Stomach (tissue), 9 donors: ENCODE measurements around the gene VSTM2B. TPM values are rescaled to one million over a fixed set of nuclear protein-coding genes. Genes with fewer than 3 reads are reported as not detected.

Experiments used
- DNase-seq, 2 donors: peaks; one replicate each; pipeline versions ENCODE4 v3.0.0 to v3.0.0-alpha.2; 2013 to 2019
- H3K27ac ChIP-seq, 5 donors: fragments of 200-600 bp in 4 of 5; sonication (generic) in 4 of 5; one replicate each; pipeline ENCODE4 v1.5.1; 2013 to 2019; ENCODE audit warnings: mild to moderate bottlenecking in 1 of 5, moderate library complexity in 1 of 5
- H3K27me3 ChIP-seq, 3 donors: fragments of 200-600 bp; sonication (generic); one replicate each; pipeline ENCODE4 v1.5.1; 2017 to 2019; ENCODE audit warnings: mixed run types in 1 of 3
- H3K36me3 ChIP-seq, 4 donors: fragments of 200-600 bp; sonication (generic); 1 replicate in 3 of 4; 2 replicates in 1 of 4; pipeline ENCODE4 v1.5.1; 2016 to 2019
- H3K4me1 ChIP-seq, 4 donors: fragments of 200-600 bp; sonication (generic); one replicate each; pipeline ENCODE4 v1.5.1; 2016 to 2019
- H3K4me3 ChIP-seq, 4 donors: fragments of 200-600 bp; sonication (generic) in 3 of 4; one replicate each; pipeline ENCODE4 v1.5.1; 2016 to 2019; ENCODE audit warnings: mild to moderate bottlenecking in 1 of 4
- H3K9me3 ChIP-seq, 4 donors: fragments of 200-600 bp; sonication (generic); one replicate each; pipeline ENCODE4 v1.5.1; 2016 to 2019
- EP300 ChIP-seq: sonication (generic); formaldehyde crosslinking; IDR thresholded peaks from one replicate; pipeline ENCODE4 v1.6.1; 2017; ENCODE audit warnings: antibody characterized with exemption
- POLR2A ChIP-seq, 4 donors: fragments of 450-650 bp; IDR thresholded peaks; one replicate each; pipeline ENCODE4 v1.6.1; 2016; ENCODE audit warnings: antibody characterized with exemption in 4 of 4, control low read depth in 2 of 4, mild to moderate bottlenecking in 1 of 4, moderate library complexity in 1 of 4
- POLR2AphosphoS5 ChIP-seq, 3 donors: sonication (generic); formaldehyde crosslinking; IDR thresholded peaks; one replicate each; pipeline ENCODE4 v1.6.1; 2016; ENCODE audit warnings: antibody characterized with exemption in 3 of 3
- WGBS, 5 donors: extraction: QIAGEN DNeasy Blood & Tissue Kit in 3 of 5; methylation state at CpG; one replicate each; pipeline versions ENCODE4 v1.1.5 to v1.1.7; 2013 to 2018; 5-methylcytosine and 5-hydroxymethylcytosine counted together
- intact Hi-C: fragments of 100-400 bp; cut with DNase I; formaldehyde crosslinking; loops from one replicate; pipeline ENCODE4 v1.15.1; 2023; ENCODE audit warnings: low total_unique reads
- polyA plus RNA-seq, 3 donors: library from polyadenylated mRNA; stranded (reverse); fragments of 200-250 nt; gene quantifications; one replicate each; pipeline ENCODE4 v1.2.3, GENCODE V29; 2013
- total RNA-seq, 5 donors: library from RNA; depleted of rRNA; stranded (reverse); fragments of >200 nt; gene quantifications; one replicate each; pipeline versions ENCODE4 v1.1.0 to v1.2.3, GENCODE V29; 2014 to 2016
- TF ChIP-seq, protein P1 (sequence below), 7 experiments: fragments of 450-650 bp in 4 of 7; fragments of 200-600 bp in 3 of 7; sonication (generic) in 3 of 7; IDR thresholded peaks; one replicate each; pipeline ENCODE4 v1.5.1; 2016 to 2019; ENCODE audit warnings: antibody characterized with exemption in 7 of 7, control low read depth in 2 of 7, mild to moderate bottlenecking in 1 of 7
- donor health status: healthy with polysubstance abuse.
- donor health status: Bipolar disorder and iron deficiency.
- donor health status: healthy.

The VSTM2B gene
- total and polyA plus RNA-seq, 8 donors, result not detected

DNA sequence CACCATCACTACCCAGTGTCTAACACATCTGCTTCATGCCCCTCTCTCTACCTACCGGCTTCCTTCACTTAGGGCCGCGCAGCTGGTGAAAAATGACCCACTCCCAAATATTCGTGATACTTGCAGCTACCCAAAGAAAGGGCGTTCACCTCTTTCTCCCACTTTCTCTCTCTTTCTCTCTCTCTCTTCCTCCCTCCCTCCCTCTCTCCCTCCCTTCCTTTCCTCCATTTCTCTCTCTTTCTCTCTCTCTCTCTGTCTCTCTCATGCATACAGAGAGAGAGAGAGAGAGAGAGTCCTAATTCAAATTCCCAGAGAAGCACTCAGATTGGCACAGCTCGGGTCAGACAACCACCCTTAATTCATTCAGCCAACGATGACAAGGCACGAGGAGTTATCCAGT, 52.6 kb downstream of the VSTM2B start:
- 64 to 76% (median 70%) methylated on average over 8 of the region's 8 CpGs for WGBS, 5 donors
- intact Hi-C loops, result no loop called here
- H3K4me3 ChIP-seq, result no peak overlapping the region

DNA sequence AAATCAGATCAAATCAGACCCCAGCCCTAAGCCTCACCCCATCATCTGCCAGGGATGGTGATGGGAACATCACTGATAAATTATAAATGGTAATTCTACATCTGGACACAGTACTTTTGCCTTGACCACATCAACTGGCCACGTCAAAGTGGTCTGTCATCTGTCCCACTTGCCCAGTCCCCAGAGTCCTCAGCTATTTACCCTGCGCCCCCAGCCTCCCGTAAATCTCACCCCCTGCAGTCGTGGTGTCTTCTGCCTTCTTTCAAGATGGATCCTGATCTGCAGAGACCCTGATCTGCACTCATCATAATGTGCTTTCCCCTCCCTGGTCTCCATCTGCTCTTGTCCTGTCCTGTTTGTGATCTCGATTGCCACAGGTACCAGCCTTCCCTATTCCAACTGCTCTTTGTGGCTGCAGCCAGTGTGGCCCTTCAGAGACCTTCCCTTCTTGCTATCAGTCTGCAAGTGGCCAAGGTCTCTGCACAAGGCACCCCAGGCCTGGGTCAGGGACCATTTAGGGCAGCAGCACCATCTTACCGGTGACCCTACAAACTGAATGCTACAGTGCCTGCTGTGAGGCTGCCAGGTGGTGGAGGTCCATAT, 53.6 kb downstream of the VSTM2B start:
- TF ChIP-seq, protein P1, sequence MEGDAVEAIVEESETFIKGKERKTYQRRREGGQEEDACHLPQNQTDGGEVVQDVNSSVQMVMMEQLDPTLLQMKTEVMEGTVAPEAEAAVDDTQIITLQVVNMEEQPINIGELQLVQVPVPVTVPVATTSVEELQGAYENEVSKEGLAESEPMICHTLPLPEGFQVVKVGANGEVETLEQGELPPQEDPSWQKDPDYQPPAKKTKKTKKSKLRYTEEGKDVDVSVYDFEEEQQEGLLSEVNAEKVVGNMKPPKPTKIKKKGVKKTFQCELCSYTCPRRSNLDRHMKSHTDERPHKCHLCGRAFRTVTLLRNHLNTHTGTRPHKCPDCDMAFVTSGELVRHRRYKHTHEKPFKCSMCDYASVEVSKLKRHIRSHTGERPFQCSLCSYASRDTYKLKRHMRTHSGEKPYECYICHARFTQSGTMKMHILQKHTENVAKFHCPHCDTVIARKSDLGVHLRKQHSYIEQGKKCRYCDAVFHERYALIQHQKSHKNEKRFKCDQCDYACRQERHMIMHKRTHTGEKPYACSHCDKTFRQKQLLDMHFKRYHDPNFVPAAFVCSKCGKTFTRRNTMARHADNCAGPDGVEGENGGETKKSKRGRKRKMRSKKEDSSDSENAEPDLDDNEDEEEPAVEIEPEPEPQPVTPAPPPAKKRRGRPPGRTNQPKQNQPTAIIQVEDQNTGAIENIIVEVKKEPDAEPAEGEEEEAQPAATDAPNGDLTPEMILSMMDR (IDR thresholded peaks at IDR 0.05), result no peak
- TF ChIP-seq POLR2AphosphoS5 (IDR thresholded peaks at IDR 0.05), result no peak
- TF ChIP-seq POLR2A (IDR thresholded peaks at IDR 0.05), result no peak
- no peak for TF ChIP-seq EP300
- Histone ChIP-seq H3K27me3 (peaks cover 0 to 70% (median 5%) of the 10 kb centered on the region in 3 donors), H3K36me3 (no peaks in the 10 kb centered on the region), H3K9me3 (peaks cover 0 to 8% (median 7%) of the 10 kb centered on the region in 4 donors), H3K4me1 (no peaks in the 10 kb centered on the region), H3K4me3 (no peak overlapping the region), H3K27ac (no peak overlapping the region)
- WGBS, 5 donors, result 76 to 80% (median 80%) methylated on average over 6 of the region's 6 CpGs
- DNase-seq, result no peak
- intact Hi-C loops, result no loop called here

More for the DNA sequence above, 52.6 kb downstream of the VSTM2B start:
- no peak for DNase-seq
- Histone ChIP-seq H3K36me3 (no peaks in the 10 kb centered on the region), H3K27ac (no peak overlapping the region), H3K9me3 (peaks cover 0 to 8% (median 7%) of the 10 kb centered on the region in 4 donors), H3K27me3 (peaks cover 0 to 80% (median 5%) of the 10 kb centered on the region in 3 donors), H3K4me1 (no peaks in the 10 kb centered on the region)
- no peak for TF ChIP-seq EP300
- TF ChIP-seq, protein P1 (IDR thresholded peaks at IDR 0.05), result no peak
- TF ChIP-seq POLR2A (IDR thresholded peaks at IDR 0.05), result no peak
- no peak for TF ChIP-seq POLR2AphosphoS5 (IDR thresholded peaks at IDR 0.05)

DNA sequence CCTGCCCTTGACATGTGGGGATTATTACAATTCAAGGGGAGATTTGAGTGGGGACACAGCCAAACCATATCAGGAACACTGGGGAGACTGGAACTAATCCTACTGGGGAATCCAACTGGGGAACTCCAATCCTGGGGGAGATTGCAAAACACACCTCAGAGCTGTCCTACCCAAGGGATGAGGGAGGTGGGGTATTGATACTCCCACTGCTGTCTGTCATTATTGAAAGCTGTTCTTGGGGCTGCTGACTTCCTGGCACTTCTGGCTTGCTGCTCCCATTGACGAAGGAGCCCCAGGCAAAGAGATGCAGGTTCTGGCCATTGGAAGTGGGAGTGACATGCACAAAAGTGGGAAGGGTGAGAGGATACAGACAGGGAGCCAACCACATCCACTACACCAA, 55.6 kb downstream of the VSTM2B start:
- peaks cover 0 to 11% (median 8%) of the 10 kb centered on the region in 4 donors for H3K9me3 ChIP-seq
- H3K4me3 ChIP-seq, result no peak overlapping the region
- no peak for TF ChIP-seq POLR2AphosphoS5 (IDR thresholded peaks at IDR 0.05)
- no peaks in the 10 kb centered on the region for H3K36me3 ChIP-seq
- peaks cover 0 to 51% (median 0%) of the 10 kb centered on the region in 3 donors for H3K27me3 ChIP-seq
- intact Hi-C loops, result no loop called here
- WGBS, 5 donors, result 0 to 73% (median 44%) methylated on average over 1 of the region's 1 CpG
- no peak for DNase-seq
- H3K27ac ChIP-seq, result no peak overlapping the region
- H3K4me1 ChIP-seq, result no peaks in the 10 kb centered on the region

DNA sequence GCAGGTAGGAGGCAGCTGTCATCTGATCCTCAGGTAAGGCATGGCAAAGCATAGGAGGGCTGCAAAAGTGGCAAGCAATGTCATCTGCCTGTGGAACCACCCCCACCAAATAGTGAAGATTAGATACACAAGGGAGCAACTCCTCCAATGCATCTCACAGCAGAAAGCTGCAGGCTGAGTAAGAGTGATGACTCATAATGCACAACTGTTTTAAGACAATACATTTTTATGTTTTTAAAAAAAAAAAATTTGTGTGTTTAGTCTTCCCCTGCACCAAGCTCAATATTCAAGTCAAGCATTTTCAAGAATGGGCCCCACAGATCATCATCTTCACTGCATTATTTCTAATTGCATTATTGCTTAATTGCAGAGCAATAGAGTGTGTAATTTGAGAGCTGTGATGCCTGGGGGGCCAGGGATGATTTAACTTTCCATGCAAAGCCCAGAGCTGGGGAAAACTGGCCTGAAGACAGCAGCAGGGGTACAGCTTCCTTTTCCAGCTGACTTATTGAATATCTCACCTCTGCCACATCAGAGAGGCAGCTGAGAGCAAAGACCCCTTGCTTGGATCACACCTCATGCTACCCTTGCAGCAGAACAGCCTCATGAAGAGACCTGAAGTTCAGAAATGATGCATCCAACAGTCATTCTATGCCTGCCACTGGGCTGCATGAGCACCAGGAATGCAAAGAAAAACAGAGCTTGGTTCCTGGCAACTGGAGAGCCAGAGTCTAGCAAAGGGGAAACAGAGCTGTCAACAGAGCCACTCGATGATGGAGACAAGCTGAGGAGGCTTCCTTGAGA, 57.6 kb downstream of the VSTM2B start:
- H3K36me3 ChIP-seq, result no peaks in the 10 kb centered on the region
- TF ChIP-seq, protein P1 (IDR thresholded peaks at IDR 0.05), result no peak
- TF ChIP-seq POLR2A (IDR thresholded peaks at IDR 0.05), result no peak
- TF ChIP-seq EP300, result no peak
- TF ChIP-seq POLR2AphosphoS5 (IDR thresholded peaks at IDR 0.05), result no peak
- WGBS, 5 donors, result 50 to 61% (median 56%) methylated on average over 1 of the region's 1 CpG
- peaks cover 0 to 31% (median 8%) of the 10 kb centered on the region in 3 donors for H3K27me3 ChIP-seq
- no peaks in the 10 kb centered on the region for H3K4me1 ChIP-seq
- H3K27ac ChIP-seq, result no peak overlapping the region
- H3K9me3 ChIP-seq, result peaks cover 0 to 14% (median 8%) of the 10 kb centered on the region in 4 donors
- no peak for DNase-seq
- intact Hi-C loops, result no loop called here
- no peak overlapping the region for H3K4me3 ChIP-seq
